AG04450 (cell line): ENCODE data around the gene VPS11. TPM values are rescaled to one million over a fixed set of nuclear protein-coding genes. Genes with fewer than 3 reads are reported as not detected.

Experiments used
- CTCF ChIA-PET: fragments of 300-600, 350-600 bp; formaldehyde crosslinking; extraction: SDS; loops from one replicate; lab custom pipeline; 2022; ENCODE audit warnings: antibody characterized with exemption, inconsistent platforms; lab: Charles Lee
- POLR2A ChIA-PET: fragments of 350-600 bp; formaldehyde crosslinking; extraction: SDS; loops from one replicate; lab custom pipeline; 2021; ENCODE audit warnings: antibody characterized with exemption, inconsistent platforms; lab: Yijun Ruan, JAX
- DNase-seq: peaks from one replicate; pipeline ENCODE4 v3.0.0-alpha.2; 2011; ENCODE audit warnings: low read depth, low spot score
- H3K27ac ChIP-seq: one replicate; pipeline ENCODE4 v1.5.1; 2012; ENCODE audit warnings: low read depth, low read length, control low read depth
- H3K27me3 ChIP-seq: one replicate; pipeline ENCODE4 v1.6.0; 2012; ENCODE audit warnings: low read length; ENCODE audit not compliant: control insufficient read depth, insufficient read depth
- H3K4me3 ChIP-seq: 2 replicates; pipeline ENCODE4 v1.5.1; 2011; ENCODE audit warnings: mild to moderate bottlenecking, low read depth, low read length, control low read depth
- H3K9me3 ChIP-seq: 2 replicates; pipeline ENCODE4 v1.5.1; 2012; ENCODE audit warnings: low read length; ENCODE audit not compliant: control insufficient read depth, insufficient read depth
- polyA plus RNA-seq: library from polyadenylated mRNA; depleted of rRNA; stranded (reverse); fragments of >200 nt; gene quantifications from 2 replicates; pipeline ENCODE4 v1.2.3, GENCODE V29; 2011
- TF ChIP-seq, protein P1 (sequence below): IDR thresholded peaks from 2 replicates; pipeline ENCODE4 v1.5.1; 2011; ENCODE audit warnings: low read depth, low read length, control low read depth, inconsistent platforms

Gene VPS11
- polyA plus RNA-seq, 1 experiment: 9.9 TPM

GRCh38 chr11:119026970-119027369 is 40.6 kb upstream of the VPS11 start:
- POLR2A ChIA-PET: no interaction called here
- H3K4me3 ChIP-seq: no peak overlapping the region
- no peak overlapping the region for H3K27ac ChIP-seq
- TF ChIP-seq, protein P1, sequence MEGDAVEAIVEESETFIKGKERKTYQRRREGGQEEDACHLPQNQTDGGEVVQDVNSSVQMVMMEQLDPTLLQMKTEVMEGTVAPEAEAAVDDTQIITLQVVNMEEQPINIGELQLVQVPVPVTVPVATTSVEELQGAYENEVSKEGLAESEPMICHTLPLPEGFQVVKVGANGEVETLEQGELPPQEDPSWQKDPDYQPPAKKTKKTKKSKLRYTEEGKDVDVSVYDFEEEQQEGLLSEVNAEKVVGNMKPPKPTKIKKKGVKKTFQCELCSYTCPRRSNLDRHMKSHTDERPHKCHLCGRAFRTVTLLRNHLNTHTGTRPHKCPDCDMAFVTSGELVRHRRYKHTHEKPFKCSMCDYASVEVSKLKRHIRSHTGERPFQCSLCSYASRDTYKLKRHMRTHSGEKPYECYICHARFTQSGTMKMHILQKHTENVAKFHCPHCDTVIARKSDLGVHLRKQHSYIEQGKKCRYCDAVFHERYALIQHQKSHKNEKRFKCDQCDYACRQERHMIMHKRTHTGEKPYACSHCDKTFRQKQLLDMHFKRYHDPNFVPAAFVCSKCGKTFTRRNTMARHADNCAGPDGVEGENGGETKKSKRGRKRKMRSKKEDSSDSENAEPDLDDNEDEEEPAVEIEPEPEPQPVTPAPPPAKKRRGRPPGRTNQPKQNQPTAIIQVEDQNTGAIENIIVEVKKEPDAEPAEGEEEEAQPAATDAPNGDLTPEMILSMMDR: no peak
- no peaks in the 10 kb centered on the region; the same call in 1 of the 2 replicates for H3K9me3 ChIP-seq
- no peak for DNase-seq
- CTCF ChIA-PET: no interaction called here
- no peaks in the 10 kb centered on the region for H3K27me3 ChIP-seq

- ChIA-PET POLR2A (no interaction called here), CTCF (no interaction called here)
- H3K27ac ChIP-seq: no peak overlapping the region
- H3K9me3 ChIP-seq: no peaks in the 10 kb centered on the region; the same call in 1 of the 2 replicates
- no peaks in the 10 kb centered on the region for H3K27me3 ChIP-seq
- TF ChIP-seq, protein P1: no peak
- DNase-seq: no peak
- no peak overlapping the region for H3K4me3 ChIP-seq
Observed at GRCh38 chr11:119027561-119028345, 39.9 kb upstream of the VPS11 start.

GRCh38 chr11:119028346-119029068 is 39.1 kb upstream of the VPS11 start:
- ChIA-PET POLR2A (no interaction called here), CTCF (no interaction called here)
- H3K27ac ChIP-seq: no peak overlapping the region
- TF ChIP-seq, protein P1: no peak
- no peaks in the 10 kb centered on the region; the same call in 1 of the 2 replicates for H3K9me3 ChIP-seq
- H3K4me3 ChIP-seq: no peak overlapping the region
- DNase-seq: no peak
- H3K27me3 ChIP-seq: no peaks in the 10 kb centered on the region

DNA sequence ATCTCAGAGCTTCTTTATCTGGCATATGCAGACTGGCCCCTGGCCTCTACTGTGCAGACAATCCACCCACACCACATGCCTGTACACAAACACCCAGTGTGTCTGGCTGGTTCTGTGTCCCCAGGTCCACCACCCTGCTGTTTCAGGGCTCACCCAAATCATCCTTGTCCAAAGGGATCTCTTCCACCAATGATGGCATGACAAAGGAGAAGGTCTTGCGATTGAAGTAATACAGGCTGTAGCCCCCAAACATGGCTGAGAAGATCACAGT is 38.6 kb upstream of the VPS11 start:
- Histone ChIP-seq H3K9me3 (no peaks in the 10 kb centered on the region; the same call in 1 of the 2 replicates), H3K27me3 (no peaks in the 10 kb centered on the region), H3K27ac (no peak overlapping the region), H3K4me3 (no peak overlapping the region)
- no peak for DNase-seq
- ChIA-PET POLR2A (no interaction called here), CTCF (no interaction called here)
- TF ChIP-seq, protein P1: no peak
